GM04504 (cell line): ENCODE measurements around the gene SVEP1.
A peak's percentile ranks its signal among the peaks of the same experiment; 100 is the strongest.
"Not testable (repeated sequence)": the region's sequence is repeated elsewhere in the genome, so short reads cannot be mapped to it uniquely, and the experiment has no call there.

ENCODE experiments used
- DNase-seq: peaks from one replicate; pipeline ENCODE4 v3.0.0-alpha.2; 2012; ENCODE audit warnings: low read depth

The SVEP1 gene

GRCh38 chr9:110578575-110579033, 937 bp downstream of the SVEP1 start:
- no peak for DNase-seq

- no peak for DNase-seq
These were observed 3.6 kb downstream of the SVEP1 start for GRCh38 chr9:110575945-110576344.

GRCh38 chr9:110575169-110575568, 4.4 kb downstream of the SVEP1 start:
- DNase-seq: no peak

- no peak for DNase-seq
These were observed 6.2 kb downstream of the SVEP1 start for GRCh38 chr9:110573305-110573704.

- DNase-seq: no peak
These were observed 7.6 kb downstream of the SVEP1 start for GRCh38 chr9:110571801-110572483.

GRCh38 chr9:110566156-110566555, 13.4 kb downstream of the SVEP1 start:
- DNase-seq: no peak

- no peak for DNase-seq
These were observed 17.7 kb downstream of the SVEP1 start for GRCh38 chr9:110561826-110562225.

- DNase-seq: no peak
These were observed 19.7 kb downstream of the SVEP1 start for GRCh38 chr9:110559869-110560268.

- peak; percentile 65 for DNase-seq
These were observed 23.8 kb downstream of the SVEP1 start for GRCh38 chr9:110555551-110556331.

- no peak for DNase-seq
These were observed 33.1 kb downstream of the SVEP1 start for GRCh38 chr9:110546411-110546871.

GRCh38 chr9:110545705-110546104, 33.8 kb downstream of the SVEP1 start:
- no peak for DNase-seq

GRCh38 chr9:110543631-110544051, 35.9 kb downstream of the SVEP1 start:
- no peak for DNase-seq

- no peak for DNase-seq
These were observed 37.6 kb downstream of the SVEP1 start for GRCh38 chr9:110541950-110542349.

- no peak for DNase-seq
These were observed 40.9 kb downstream of the SVEP1 start for GRCh38 chr9:110538647-110539041.

- peak; percentile 35 for DNase-seq
These were observed 41.5 kb downstream of the SVEP1 start for GRCh38 chr9:110537841-110538646.

- DNase-seq: peak; percentile 78
These were observed 42.7 kb downstream of the SVEP1 start for GRCh38 chr9:110536822-110537221.

GRCh38 chr9:110534162-110534561, 45.4 kb downstream of the SVEP1 start:
- not testable (repeated sequence) for DNase-seq

- DNase-seq: no peak
These were observed 46.5 kb downstream of the SVEP1 start for GRCh38 chr9:110532908-110533665.

- DNase-seq: peak; percentile 52
These were observed 47.8 kb downstream of the SVEP1 start for GRCh38 chr9:110531776-110532175.

GRCh38 chr9:110531241-110531640, 48.3 kb downstream of the SVEP1 start:
- not testable (repeated sequence) for DNase-seq

GRCh38 chr9:110528645-110529044, 50.9 kb downstream of the SVEP1 start:
- no peak for DNase-seq

GRCh38 chr9:110526426-110526825, 53.1 kb downstream of the SVEP1 start:
- peak; percentile 62 for DNase-seq
